GM10266 (cell line): ENCODE measurements around the gene ARID3A.

Source experiments
- DNase-seq: peaks from one replicate; pipeline ENCODE4 v3.0.0; 2012; ENCODE audit errors: extremely low spot score
- TF ChIP-seq, protein P1 (sequence below): IDR thresholded peaks from 2 replicates; pipeline ENCODE4 v1.5.1; 2012; ENCODE audit warnings: mild to moderate bottlenecking, low read depth; ENCODE audit not compliant: control insufficient read depth, insufficient read depth; ENCODE audit errors: missing control alignments

Gene ARID3A

DNA sequence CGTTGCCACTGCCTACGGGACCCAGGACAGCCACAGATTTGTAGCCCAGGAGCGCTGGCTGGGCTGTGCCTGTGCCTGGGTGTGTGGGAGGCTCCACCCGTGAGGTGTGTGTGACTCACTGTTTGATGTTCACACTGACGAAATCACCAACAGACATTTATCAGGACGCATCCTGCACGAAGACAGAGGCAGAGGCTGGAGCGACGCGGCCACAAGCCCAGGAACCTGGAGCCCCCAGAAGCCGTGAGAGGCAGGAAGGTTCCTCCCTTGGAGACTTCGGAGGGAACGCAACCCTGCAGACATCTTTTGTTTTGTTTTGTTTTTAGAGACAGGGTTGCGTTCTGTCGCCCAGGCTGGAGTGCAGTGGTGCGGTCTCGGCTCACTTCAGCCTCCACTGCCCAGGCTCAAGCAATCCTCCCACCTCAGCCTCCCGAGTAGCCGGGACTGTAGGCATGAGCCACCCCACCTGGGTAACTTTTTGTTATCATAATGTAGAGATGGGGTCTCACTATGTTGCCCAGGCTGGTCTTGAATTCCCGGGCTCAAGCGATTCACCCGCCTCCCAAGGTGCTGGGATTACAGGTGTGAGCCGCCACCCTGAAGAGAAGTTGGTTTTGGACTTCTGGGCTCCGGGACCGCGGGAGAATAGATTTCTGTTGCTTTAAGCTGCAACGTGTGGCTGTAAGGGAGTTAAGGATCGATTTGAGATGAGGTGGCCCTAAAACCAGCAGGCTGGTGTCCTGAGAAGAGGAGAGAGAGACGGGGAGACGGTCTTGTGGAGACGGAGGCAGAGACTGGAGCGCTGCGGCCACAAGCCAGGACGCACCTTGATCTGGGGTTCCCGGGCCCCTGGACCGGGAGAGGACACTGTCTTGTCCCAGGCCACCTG lies 33.4 kb downstream of the ARID3A start:
- no peak for DNase-seq
- TF ChIP-seq, protein P1, sequence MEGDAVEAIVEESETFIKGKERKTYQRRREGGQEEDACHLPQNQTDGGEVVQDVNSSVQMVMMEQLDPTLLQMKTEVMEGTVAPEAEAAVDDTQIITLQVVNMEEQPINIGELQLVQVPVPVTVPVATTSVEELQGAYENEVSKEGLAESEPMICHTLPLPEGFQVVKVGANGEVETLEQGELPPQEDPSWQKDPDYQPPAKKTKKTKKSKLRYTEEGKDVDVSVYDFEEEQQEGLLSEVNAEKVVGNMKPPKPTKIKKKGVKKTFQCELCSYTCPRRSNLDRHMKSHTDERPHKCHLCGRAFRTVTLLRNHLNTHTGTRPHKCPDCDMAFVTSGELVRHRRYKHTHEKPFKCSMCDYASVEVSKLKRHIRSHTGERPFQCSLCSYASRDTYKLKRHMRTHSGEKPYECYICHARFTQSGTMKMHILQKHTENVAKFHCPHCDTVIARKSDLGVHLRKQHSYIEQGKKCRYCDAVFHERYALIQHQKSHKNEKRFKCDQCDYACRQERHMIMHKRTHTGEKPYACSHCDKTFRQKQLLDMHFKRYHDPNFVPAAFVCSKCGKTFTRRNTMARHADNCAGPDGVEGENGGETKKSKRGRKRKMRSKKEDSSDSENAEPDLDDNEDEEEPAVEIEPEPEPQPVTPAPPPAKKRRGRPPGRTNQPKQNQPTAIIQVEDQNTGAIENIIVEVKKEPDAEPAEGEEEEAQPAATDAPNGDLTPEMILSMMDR: no peak

DNA sequence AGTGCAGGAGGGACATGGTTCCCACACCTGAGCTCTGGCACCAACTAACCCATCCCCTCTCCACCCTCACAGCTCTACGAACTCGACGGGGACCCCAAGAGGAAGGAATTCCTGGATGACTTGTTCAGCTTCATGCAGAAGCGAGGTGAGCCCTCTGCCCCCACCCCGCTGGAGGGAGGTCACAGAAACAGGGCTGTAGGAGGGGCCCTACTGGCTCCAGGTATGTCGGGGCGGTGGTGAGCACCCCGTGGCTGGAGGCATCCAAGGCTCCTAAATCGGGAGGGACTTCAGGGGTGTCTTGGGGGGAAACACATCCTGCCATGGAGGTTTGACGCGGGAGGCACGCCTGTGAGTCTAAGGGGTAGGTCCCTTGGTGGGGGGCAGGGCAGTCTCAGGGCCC lies 34.2 kb downstream of the ARID3A start:
- TF ChIP-seq, protein P1: no peak
- DNase-seq: no peak

DNA sequence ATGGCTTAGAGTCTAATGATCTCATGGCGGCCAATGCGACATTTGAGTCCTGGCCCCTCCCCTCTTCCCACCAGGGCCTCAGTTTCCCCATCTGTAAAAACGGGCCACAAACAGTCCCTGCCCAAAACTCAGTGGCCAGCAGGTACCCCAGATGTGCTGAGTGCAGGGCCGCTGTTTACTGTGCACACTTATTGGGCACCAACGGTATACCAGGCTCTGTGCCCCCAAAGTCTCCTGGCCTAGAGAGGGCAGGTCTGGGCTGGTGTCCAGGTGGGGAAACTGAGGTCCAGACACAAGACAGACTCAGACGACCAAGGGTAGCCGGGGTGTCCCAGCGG lies 34.7 kb downstream of the ARID3A start:
- TF ChIP-seq, protein P1: no peak
- no peak for DNase-seq

DNA sequence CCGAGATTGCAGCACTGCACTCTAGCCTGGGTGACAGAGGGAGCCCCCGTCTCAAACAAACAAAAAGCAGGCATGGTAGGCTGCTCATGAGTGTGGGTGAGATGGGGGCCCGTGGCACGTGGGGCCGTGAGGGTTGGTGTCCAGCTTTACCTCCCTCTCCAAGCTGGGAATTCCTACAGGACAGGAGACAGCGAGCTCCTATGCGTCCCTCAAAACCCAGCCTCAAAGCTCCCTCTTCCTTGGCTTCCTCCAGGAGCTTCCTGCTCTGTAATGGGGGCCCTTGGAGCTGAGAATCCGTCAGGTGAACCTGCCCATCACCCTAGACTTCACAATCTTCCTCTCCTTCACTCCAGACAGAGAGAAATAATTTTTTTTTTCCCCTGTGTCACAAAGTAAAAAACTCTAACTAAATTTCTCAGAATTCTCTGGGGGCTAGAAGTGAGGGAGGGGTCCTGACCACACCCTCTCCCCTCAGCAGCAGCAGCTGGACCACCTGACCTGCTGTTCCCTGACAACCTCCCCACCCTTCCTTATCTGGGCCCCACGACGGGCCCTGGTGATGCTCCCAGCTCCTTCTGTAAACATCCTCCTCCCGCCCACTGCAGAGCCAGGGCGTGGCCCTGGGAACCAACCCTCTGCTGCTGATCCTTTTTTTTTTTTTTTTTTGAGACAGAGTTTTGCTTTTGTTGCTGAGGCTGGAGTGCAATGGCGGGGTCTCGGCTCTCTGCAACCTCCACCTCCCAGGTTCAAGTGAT lies 36.2 kb downstream of the ARID3A start:
- TF ChIP-seq, protein P1: no peak
- DNase-seq: no peak

DNA sequence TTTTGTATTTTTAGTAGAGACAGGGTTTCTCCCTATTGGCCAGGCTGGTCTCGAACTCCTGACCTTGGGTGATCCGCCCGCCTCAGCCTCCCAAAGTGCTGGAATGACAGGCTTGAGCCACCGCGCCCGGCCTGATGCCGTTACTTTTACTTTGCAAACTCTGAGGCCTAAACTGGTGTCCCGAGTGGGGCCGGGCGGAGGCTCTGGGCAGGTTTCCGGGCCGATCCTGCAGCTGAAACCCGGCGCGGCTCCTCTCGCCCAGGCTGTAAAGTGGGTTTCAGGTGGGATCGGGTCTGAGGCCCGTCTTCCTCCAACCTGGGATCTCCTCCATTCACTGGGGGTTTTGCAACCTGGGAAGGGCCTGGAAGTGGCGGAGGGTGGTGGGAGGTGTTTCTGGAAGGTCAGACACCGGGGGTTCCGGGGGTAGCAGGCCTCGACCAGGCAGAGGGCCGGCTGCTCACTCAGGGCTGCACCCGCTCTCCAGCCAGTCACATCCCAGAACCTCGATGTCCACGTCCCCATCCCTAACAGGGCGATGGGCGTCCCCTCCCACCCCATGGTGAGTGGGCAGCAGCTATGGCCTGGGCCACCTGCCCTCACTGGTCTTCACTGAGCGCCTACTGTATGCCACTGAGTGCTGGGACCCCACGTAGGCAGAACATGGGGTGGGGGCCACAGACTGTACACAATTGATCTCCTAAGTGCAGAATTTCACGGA lies 37.0 kb downstream of the ARID3A start:
- TF ChIP-seq, protein P1: no peak
- DNase-seq: no peak

DNA sequence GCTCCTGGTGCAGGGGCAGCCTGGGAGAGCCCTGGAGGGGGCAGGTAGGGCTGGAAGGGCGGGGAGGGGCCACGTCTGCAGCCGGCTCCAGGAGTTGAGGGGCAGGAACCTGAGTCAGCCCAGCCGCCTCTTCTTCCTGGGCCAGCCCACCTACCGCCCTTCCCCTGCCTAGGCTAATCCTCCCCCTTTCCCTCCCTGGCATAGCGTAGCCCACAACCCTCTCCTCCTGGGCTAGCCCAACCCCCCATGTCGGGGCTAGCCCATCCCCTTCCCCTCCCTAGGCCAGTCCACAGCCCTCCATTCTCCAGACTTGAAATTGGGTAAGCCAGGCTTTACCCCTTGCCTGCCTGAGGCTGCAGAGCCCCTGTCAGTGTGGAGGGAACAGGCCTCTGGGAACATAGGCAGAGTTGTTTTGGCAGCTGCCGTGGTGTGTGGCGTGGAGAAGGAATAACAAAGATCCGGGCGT lies 37.7 kb downstream of the ARID3A start:
- DNase-seq: no peak
- TF ChIP-seq, protein P1: no peak
